H1 (cell line): ENCODE data around the gene RAB3B.
"Not testable (repeated sequence)": the region's sequence is repeated elsewhere in the genome, so short reads cannot be mapped to it uniquely, and the experiment has no call there.

Experiments used
- CBX8 ChIP-seq: fragments of 300-800, 300-1000 bp; sonication (generic); IDR thresholded peaks from 2 replicates; pipeline ENCODE4 v1.7.1; 2016; ENCODE audit warnings: low read depth, low read length, borderline replicate concordance
- CHD1 ChIP-seq: IDR thresholded peaks from 2 replicates; pipeline ENCODE4 v1.6.1; 2012; ENCODE audit warnings: low read depth, low read length, improper control_type of control experiment
- CTCF ChIP-seq, 3 experiments: IDR thresholded peaks; 1 replicate in 2 of 3; 2 replicates in 1 of 3; pipeline versions ENCODE4 v1.5.1 to v1.6.1; 2011; ENCODE audit warnings: low read length in 3 of 3, mild to moderate bottlenecking in 3 of 3, inconsistent platforms in 2 of 3, low read depth in 1 of 3, moderate library complexity in 1 of 3; ENCODE audit not compliant: insufficient read depth in 1 of 3; ENCODE audit errors: control extremely low read depth in 1 of 3
- EP300 ChIP-seq, 2 experiments: IDR thresholded peaks; 1 replicate in 1 of 2; 2 replicates in 1 of 2; pipeline ENCODE4 v1.6.1; 2011 to 2012; ENCODE audit warnings: low read depth in 2 of 2, low read length in 2 of 2, mild to moderate bottlenecking in 2 of 2, borderline replicate concordance in 1 of 2, inconsistent platforms in 1 of 2, moderate library complexity in 1 of 2
- EZH2 ChIP-seq: fragments of 200-600 bp; sonication (generic); IDR thresholded peaks from 2 replicates; pipeline ENCODE4 v1.7.1; 2012; ENCODE audit warnings: low read depth, mild to moderate bottlenecking, moderate library complexity, low read length, inconsistent platforms; ENCODE audit not compliant: severe bottlenecking
- MAX ChIP-seq: IDR thresholded peaks from 2 replicates; pipeline ENCODE4 v1.6.1; 2012; ENCODE audit warnings: inconsistent platforms
- SIN3A ChIP-seq, 2 experiments: IDR thresholded peaks in 1 of 2; conservative IDR thresholded peaks in 1 of 2; 2 replicates each; pipeline ENCODE4 v1.6.1; 2011 to 2012; ENCODE audit warnings: low read length in 2 of 2, improper control_type of control experiment in 1 of 2, low read depth in 1 of 2, mild to moderate bottlenecking in 1 of 2

- TF ChIP-seq EP300 (IDR thresholded peaks at IDR 0.05; ENCODE audit: borderline replicate concordance in 1 of 2, low read depth in 2 of 2, low read length in 2 of 2); SIN3A (conservative IDR thresholded peaks at IDR 0.05 in 1 of 2, IDR thresholded peaks at IDR 0.05 in 1 of 2; ENCODE audit: low read depth in 1 of 2, low read length in 2 of 2); CBX8; CTCF (IDR thresholded peaks at IDR 0.05; ENCODE audit: control extremely low read depth in 1 of 3, insufficient read depth in 1 of 3, low read depth in 1 of 3, low read length in 3 of 3); MAX; CHD1; EZH2: not testable (repeated sequence)
These were observed 15.0 kb upstream of the RAB3B start for GRCh38 chr1:52005548-52005947.
